GM21423 (cell line): ENCODE measurements around the gene LIN7B.

Experiments used
- ATAC-seq: cut with Tn5 transposase; IDR thresholded peaks from one replicate; pipeline ENCODE4 v1.9.1; 2021; ENCODE audit warnings: mild to moderate bottlenecking, moderate library complexity; ENCODE audit not compliant: unreplicated experiment

The LIN7B gene

DNA sequence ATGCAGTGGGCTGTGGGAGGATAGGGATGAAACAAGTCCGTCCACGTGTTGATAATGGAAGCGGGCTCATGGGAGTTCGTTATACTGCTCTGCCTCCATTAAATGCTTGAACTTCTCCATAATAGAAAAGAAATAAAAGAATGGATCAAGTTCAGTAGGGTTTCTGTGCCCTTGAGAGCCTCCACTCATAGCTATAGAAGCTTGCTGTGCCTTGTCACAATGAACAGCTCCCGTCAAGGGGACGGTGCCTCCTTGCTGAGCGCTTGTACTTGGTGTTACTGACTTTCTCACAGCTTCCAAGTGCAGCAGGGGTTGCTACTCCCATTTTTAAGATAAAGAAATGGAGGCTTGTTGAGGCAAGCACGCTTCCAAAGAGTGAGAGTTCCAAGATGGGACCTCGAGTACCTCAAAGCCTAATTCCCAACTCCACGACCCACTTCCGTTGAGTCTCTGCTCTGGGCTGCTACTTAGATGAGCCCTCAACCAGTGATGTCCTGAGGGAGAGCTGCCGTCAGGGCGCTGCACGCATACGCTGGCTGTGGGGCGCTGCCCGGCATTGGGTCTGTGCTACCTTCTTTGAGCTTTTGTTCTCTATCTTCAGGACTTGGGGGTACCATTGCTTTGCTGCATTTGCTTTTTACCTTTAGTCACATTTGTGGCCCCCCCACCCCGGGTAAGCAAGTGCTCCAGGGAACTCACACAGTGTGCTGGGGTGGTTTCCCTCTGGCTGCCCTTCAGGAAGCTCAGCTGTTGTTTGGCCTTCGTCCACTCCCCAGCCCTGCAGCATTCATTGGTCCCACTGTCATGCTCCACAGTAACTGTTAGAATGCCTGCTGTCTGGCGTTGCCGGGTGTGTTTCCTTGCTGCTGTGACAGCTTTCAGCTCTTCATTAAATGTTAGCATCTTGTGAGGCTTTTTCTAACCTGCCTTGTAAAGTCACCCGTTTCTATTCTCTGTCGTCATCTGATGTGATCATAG is 19.4 kb upstream of the LIN7B start:
- ATAC-seq: no peak

- no peak for ATAC-seq
Measured at GRCh38 chr19:49097453-49098288, 16.5 kb upstream of the LIN7B start.

DNA sequence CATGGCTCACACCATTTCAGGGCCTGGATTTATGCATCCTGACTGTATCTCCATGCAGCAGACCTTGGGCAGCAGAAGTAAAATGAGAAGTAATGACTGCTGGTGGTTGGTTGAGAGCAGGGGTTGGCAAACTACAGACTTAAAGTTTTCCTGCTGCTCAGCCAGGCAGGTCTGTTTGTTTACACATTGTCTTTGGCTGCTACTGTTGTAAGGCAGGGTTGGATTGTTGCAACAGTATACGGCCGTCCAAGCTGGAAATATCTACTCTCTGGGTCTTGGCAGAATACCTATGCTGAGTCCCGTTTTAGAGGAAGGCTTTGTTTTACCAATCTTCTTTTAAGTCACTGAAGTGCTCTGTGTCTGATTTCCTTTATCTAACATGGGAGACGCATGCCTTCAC is 15.4 kb upstream of the LIN7B start:
- no peak for ATAC-seq

DNA sequence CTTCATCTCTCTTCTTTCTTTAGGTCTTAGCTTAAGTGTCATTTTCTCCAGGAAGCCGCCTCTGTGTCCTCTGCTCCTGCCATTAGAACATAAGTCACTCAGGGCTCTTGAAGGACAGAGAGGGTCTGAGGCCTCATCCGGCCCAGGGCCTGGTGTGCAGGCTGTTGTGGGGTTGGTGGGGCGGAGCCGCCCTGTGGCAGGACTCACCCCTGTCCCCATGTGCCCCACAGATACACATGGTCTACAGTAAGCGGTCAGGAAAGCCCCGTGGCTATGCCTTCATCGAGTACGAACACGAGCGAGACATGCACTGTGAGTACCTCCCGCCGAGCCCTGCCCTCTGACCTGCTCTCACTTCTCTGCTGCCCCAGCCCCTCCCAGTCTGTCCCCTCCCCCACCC is 13.0 kb upstream of the LIN7B start:
- ATAC-seq: no peak

DNA sequence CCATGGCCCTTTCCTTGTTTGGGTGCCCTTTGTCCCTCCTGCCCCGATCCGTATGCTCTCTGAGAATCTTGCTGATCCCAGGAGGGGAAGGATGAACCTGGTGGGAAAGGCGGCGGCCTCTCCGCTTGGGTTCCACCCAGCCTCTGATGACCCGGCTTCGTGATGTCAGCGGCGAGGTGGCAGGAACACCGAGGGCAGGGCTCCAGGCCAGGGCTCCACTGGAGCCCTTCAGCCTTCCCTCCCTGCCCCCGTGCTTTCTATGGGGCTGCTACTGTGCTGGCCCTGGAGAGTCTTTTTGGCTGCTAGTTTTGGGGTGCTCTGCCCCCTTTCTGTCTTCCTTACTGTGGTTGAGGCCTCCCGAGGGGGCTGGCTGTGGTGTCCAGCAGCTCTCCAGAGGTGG is 11.9 kb upstream of the LIN7B start:
- no peak for ATAC-seq

GRCh38 chr19:49103331-49104085 is 10.7 kb upstream of the LIN7B start:
- no peak for ATAC-seq

GRCh38 chr19:49104229-49104864 is 9.8 kb upstream of the LIN7B start:
- no peak for ATAC-seq

GRCh38 chr19:49106648-49107135 is 7.5 kb upstream of the LIN7B start:
- ATAC-seq: no peak

DNA sequence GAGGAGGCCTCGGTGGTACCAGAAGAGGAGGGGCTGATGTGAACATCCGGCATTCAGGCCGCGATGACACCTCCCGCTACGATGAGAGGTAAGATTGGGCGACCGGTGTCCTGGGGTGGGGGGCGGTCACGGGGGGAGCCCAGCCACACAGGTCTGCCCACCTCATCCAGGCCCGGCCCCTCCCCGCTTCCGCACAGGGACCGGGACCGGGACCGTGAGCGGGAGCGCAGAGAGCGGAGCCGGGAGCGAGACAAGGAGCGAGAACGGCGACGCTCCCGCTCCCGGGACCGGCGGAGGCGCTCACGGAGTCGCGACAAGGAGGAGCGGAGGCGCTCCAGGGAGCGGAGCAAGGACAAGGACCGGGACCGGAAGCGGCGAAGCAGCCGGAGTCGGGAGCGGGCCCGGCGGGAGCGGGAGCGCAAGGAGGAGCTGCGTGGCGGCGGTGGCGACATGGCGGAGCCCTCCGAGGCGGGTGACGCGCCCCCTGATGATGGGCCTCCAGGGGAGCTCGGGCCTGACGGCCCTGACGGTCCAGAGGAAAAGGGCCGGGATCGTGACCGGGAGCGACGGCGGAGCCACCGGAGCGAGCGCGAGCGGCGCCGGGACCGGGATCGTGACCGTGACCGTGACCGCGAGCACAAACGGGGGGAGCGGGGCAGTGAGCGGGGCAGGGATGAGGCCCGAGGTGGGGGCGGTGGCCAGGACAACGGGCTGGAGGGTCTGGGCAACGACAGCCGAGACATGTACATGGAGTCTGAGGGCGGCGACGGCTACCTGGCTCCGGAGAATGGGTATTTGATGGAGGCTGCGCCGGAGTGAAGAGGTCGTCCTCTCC is 6.3 kb upstream of the LIN7B start:
- ATAC-seq: no peak

GRCh38 chr19:49109051-49109450 is 5.1 kb upstream of the LIN7B start:
- ATAC-seq: no peak

DNA sequence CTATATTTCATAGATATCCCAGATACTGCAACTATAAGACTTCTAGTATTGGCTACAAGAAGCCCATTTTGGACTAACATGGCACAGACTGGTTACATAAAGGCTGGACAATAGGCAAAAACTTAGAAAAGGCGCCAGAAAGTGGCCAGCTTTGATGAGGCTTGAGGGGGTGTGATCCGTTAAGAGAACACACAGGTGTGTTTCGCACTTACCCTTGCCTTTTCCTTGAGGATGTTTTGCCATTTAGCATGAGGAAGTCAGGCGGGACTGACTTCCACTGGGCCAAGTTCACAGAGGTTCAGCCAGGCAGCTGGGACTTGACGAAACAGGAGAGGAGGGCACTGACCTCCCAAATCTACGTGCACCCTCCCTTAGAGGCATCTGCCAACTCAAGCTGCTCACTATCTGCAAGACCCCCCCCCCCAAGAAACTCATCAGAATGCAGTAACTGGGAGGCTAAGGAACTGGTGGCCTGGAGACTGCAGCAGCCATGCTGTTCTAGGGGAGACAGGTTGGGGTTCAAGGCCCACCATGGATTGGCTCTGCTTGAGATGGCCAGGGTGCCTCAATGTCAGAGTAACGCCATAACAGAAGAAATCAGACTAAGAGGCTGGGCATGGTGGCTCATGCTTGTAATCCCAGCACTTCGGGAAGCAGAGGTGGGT is 4.5 kb upstream of the LIN7B start:
- no peak for ATAC-seq

GRCh38 chr19:49110567-49110966 is 3.6 kb upstream of the LIN7B start:
- no peak for ATAC-seq

GRCh38 chr19:49111218-49111998 is 2.8 kb upstream of the LIN7B start:
- ATAC-seq: no peak

- ATAC-seq: no peak
Measured at GRCh38 chr19:49114630-49115363, 627 bp downstream of the LIN7B start.

- no peak for ATAC-seq
Measured at GRCh38 chr19:49116544-49116943, 2.4 kb downstream of the LIN7B start.

- no peak for ATAC-seq
Measured at GRCh38 chr19:49117677-49118564, 3.8 kb downstream of the LIN7B start.
